Testis (tissue), 2 donors: Measurements from ENCODE around the gene LEMD3.

Experiments used
- POLR2A ChIP-seq: fragments of 450-650 bp; IDR thresholded peaks from one replicate; pipeline ENCODE4 v1.6.1; 2017; ENCODE audit warnings: antibody characterized with exemption, mild to moderate bottlenecking, moderate library complexity
- TF ChIP-seq, protein P1 (sequence below), 3 experiments: fragments of 450-650 bp in 2 of 3; fragments of 200-600 bp in 1 of 3; sonication (generic) in 1 of 3; IDR thresholded peaks; one replicate each; pipeline ENCODE4 v1.5.1; 2016 to 2019; ENCODE audit warnings: antibody characterized with exemption in 3 of 3, mild to moderate bottlenecking in 2 of 3, moderate library complexity in 1 of 3

DNA sequence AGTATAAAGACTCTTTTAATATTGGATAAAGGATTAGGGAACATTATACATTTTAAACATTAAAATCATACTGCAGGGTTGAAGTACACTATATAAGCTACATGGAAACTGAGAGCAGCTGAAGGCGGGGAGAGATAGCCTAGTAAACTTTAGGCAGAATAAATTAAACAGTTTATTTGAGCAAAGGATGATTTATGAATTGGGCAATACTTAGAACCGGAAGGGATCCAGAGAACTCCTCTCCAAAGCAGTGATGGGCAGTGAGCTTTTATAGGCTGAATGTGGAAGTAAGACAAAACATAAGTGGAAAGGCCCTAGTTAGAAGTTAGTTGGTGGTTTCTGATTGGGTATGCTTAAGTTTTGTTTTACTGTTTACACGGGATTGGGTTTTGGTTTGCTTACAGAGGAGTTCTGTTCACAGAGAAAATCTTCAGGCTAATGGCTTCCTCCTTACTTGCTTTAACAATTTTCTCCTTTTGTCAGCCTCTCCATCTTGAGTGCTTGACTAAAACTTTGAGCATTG is 18.9 kb downstream of the LEMD3 start:
- TF ChIP-seq POLR2A = no peak
- TF ChIP-seq, protein P1, sequence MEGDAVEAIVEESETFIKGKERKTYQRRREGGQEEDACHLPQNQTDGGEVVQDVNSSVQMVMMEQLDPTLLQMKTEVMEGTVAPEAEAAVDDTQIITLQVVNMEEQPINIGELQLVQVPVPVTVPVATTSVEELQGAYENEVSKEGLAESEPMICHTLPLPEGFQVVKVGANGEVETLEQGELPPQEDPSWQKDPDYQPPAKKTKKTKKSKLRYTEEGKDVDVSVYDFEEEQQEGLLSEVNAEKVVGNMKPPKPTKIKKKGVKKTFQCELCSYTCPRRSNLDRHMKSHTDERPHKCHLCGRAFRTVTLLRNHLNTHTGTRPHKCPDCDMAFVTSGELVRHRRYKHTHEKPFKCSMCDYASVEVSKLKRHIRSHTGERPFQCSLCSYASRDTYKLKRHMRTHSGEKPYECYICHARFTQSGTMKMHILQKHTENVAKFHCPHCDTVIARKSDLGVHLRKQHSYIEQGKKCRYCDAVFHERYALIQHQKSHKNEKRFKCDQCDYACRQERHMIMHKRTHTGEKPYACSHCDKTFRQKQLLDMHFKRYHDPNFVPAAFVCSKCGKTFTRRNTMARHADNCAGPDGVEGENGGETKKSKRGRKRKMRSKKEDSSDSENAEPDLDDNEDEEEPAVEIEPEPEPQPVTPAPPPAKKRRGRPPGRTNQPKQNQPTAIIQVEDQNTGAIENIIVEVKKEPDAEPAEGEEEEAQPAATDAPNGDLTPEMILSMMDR (IDR thresholded peaks at IDR 0.05) = no peak
